Subcutaneous adipose tissue (tissue), 4 donors: ENCODE measurements around the gene EHD4. TPM values are rescaled to one million over a fixed set of nuclear protein-coding genes. Genes with fewer than 3 reads are reported as not detected.

ENCODE experiments used
- CTCF ChIP-seq: fragments of 450-650 bp; IDR thresholded peaks from one replicate; pipeline ENCODE4 v1.5.1; 2016; ENCODE audit warnings: low read depth, mild to moderate bottlenecking, control low read depth, antibody characterized with exemption, moderate library complexity
- total RNA-seq, 4 donors: library from RNA; depleted of rRNA; stranded (reverse); fragments of >200 nt; gene quantifications; one replicate each; pipeline ENCODE4 v1.1.0, GENCODE V29; 2016

EHD4 gene
- total RNA-seq, 4 donors from 2014 or later = 24.8 to 43.2 (median 33.0) TPM

GRCh38 chr15:41866263-41866703, 106.1 kb downstream of the EHD4 start:
- TF ChIP-seq CTCF = no peak

GRCh38 chr15:41865490-41866055, 106.8 kb downstream of the EHD4 start:
- TF ChIP-seq CTCF = no peak

- TF ChIP-seq CTCF = no peak
Measured at GRCh38 chr15:41862515-41863116, 109.7 kb downstream of the EHD4 start.

- no peak for TF ChIP-seq CTCF
Measured at GRCh38 chr15:41861736-41862356, 110.5 kb downstream of the EHD4 start.

DNA sequence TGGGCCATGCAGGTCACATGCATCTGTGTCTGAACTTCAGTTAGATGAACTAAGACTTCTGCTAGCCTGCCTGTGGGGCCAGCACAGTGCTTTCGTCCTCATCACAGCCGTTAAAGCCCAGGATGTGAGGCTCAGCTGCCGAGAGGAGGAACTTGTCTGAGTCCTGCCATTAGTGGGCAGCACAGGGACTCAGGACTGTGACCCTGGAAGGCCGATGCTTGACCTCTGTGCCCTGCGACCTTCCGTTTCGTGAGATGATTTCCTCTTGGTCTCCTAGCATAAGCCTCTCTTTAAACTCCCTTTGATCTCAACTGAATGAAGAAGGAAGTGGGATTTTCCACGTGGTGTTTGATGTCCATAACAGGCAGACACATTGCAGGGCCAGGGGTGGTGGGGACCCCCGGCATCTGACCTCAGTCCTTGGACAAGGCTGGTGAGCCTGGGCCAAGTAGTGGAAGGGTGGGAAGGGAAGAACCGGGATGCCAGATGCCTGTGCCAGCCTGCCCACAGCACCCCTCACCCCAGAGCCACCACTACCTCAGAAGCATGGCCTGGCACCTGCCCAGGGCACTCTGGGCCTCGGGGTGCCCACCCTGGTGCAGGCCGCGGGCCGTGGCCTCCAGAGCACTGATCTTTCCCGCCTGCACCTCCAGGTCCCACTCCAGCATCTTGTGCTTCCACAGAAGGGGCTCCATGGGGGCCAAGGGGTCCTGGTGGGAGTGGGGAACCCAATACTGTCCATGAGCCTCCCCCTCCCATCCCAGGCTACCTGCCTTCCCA, 112.1 kb downstream of the EHD4 start:
- no peak for TF ChIP-seq CTCF

DNA sequence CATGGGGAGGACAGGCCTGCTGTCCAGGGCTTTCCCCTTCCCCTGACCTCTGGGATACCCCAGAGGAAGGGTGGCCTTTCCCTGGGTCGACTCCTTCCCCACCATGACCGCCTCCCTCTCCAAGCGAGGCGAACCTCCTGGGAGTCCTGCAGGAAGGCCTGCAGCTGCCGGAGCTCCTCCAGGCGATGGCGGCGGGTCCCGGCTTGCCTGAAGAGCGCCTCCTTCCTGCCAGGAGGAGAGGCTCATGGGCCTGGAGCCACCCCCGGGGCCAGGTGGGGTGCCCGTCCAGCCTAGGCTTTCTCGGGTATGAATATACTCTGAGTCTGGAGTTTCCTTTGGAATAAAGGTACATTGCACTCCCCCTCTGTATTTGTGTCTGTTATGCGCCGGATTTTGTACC, 113.6 kb downstream of the EHD4 start:
- no peak for TF ChIP-seq CTCF

DNA sequence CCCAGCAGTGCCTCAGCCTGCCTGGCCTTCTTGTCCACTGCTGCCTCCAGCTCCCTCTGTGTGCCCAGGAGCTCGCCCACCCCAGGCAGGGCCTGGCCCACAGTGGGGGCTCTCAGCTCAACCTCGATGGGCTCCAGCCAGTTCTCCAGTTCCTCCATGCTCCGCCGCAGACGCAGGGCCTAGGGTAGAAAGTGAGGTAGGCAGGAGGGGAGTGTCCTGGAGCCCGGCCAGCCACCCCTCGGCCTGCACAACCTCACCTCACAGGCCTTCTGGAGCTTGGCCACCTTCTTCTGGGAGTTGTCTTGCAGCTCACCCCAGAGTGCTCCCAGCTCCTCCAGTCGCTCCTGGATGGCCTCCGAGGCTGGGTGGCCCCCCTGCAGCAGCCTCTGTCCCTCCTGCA, 115.0 kb downstream of the EHD4 start:
- no peak for TF ChIP-seq CTCF
